ENCODE results near the gene C2orf92. TPM values are rescaled to one million over a fixed set of nuclear protein-coding genes. Genes with fewer than 3 reads are reported as not detected.

The C2orf92 gene
- total and polyA plus RNA-seq, 2 donors (not counting 3 experiments of a cell fraction or from before 2014, with no cell fraction given) = 1.8 to 7.9 TPM

DNA sequence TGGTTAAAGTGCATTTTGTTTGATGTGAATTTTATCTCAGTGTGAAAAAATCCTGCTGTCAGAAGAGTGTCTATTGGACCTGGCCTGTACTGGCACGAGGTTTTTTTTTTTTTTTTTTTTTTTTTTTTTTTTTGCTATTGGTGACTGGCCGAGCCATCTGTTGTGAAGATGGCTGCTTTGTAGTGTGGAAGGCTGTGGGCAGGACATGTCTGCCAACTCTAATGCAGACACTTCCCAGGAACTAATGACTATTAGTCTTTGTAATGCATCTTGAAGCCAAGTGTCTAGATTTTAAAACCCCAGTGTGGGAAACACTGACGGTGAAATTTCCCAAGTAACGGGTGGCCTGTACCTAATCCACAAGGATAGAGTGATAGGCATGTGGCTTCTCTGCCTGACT, 78.2 kb downstream of the C2orf92 start:
- no TSS peak for BruUV-seq (replicated peaks)
- H3K4me2 ChIP-seq (ENCODE audit: insufficient read depth, low read length) = no peak overlapping the region

More for the DNA sequence above, 78.2 kb downstream of the C2orf92 start:
- no peak overlapping the region for H2AFZ ChIP-seq (ENCODE audit: low read depth, low read length)
- H3K27me3 ChIP-seq (ENCODE audit: control insufficient read depth in 2 of 2, insufficient read depth in 2 of 2, low read length in 2 of 2) = no peaks in the 10 kb centered on the region
- H4K20me1 ChIP-seq (replicated peaks; ENCODE audit: control insufficient read depth, extremely low read depth, insufficient read depth, low read length) = no peaks in the 10 kb centered on the region
- no peaks in the 10 kb centered on the region for H3K9me3 ChIP-seq (replicated peaks; ENCODE audit: control insufficient read depth, insufficient read depth, low read length)
- no peak for TF ChIP-seq CTCF (IDR thresholded peaks at IDR 0.05; ENCODE audit: extremely low read depth in 1 of 2, insufficient read depth in 1 of 2, low read depth in 1 of 2, low read length in 2 of 2)
- no peak for TF ChIP-seq EZH2 (IDR thresholded peaks at IDR 0.05; ENCODE audit: borderline replicate concordance, low read depth, low read length, severe bottlenecking)
- no peak for TF ChIP-seq JUN (IDR thresholded peaks at IDR 0.05; ENCODE audit: borderline replicate concordance, insufficient read depth, insufficient read length, low read depth)
- no peak for TF ChIP-seq MAX (IDR thresholded peaks at IDR 0.05; ENCODE audit: insufficient read depth, insufficient read length)
- TF ChIP-seq POLR2A (IDR thresholded peaks at IDR 0.05; ENCODE audit: low read depth, low read length) = no peak
- no peak for TF ChIP-seq FOS (IDR thresholded peaks at IDR 0.05; ENCODE audit: borderline replicate concordance, insufficient read depth, low read length)
- TF ChIP-seq POLR2AphosphoS5 (IDR thresholded peaks at IDR 0.05; ENCODE audit: insufficient read depth, low read depth, low read length) = no peak
- TF ChIP-seq GATA2 (IDR thresholded peaks at IDR 0.05; ENCODE audit: insufficient read depth, insufficient read length, low read depth, low read length) = no peak
- TF ChIP-seq MYC (IDR thresholded peaks at IDR 0.05; ENCODE audit: low read depth, low read length) = no peak
- H3K27ac ChIP-seq (ENCODE audit: insufficient read depth, low read depth, low read length) = no peak overlapping the region
- ChIA-PET CTCF (interaction anchor here (1.3 kb wide), 1 partner anchor 157 kb away, joined by 4 read pairs; no protein-coding TSS in a partner anchor), POLR2A (no interaction called here)
- H3K9me1 ChIP-seq (replicated peaks; ENCODE audit: control insufficient read depth, extremely low read depth, insufficient read depth, low read length) = no peaks in the 10 kb centered on the region
- no peak overlapping the region for H3K4me3 ChIP-seq (replicated peaks in 1 of 3; ENCODE audit: insufficient read depth in 1 of 3, low read depth in 1 of 3, low read length in 3 of 3)
- H3K4me1 ChIP-seq (ENCODE audit: control insufficient read depth, extremely low read depth, insufficient read depth, low read length) = no peaks in the 10 kb centered on the region
- H3K36me3 ChIP-seq (ENCODE audit: control insufficient read depth in 2 of 2, extremely low read depth in 1 of 2, insufficient read depth in 2 of 2, low read length in 2 of 2) = no peaks in the 10 kb centered on the region
- no peak for DNase-seq (ENCODE audit: low read depth, low spot score)
- H3K9ac ChIP-seq (replicated peaks; ENCODE audit: extremely low read depth, insufficient read depth, low read length) = no peak overlapping the region
- dilution Hi-C loops (cut with MboI; ENCODE audit: extremely low pct_ligation_motif_present, low sequenced_read_pairs) = no loop called here
- intact Hi-C loops (cut with micrococcal nuclease) = loop anchor here (2.0 kb wide), 1 partner anchor 47 kb away; no protein-coding TSS in a partner anchor
- no peaks in the 10 kb centered on the region for H3K79me2 ChIP-seq (ENCODE audit: control insufficient read depth, insufficient read depth, low read length)
- FAIRE-seq = no peak

Data from endothelial cell of umbilical vein (primary cell).